Mesendoderm (in vitro differentiated cells): ENCODE measurements around the gene SPZ1.
A peak's percentile ranks its signal among the peaks of the same experiment; 100 is the strongest.

Source experiments
- DNase-seq: peaks from one replicate; pipeline ENCODE4 v3.0.0; 2013
- H2AK5ac ChIP-seq: 2 replicates; pipeline ENCODE4 v1.6.1; 2013; ENCODE audit warnings: low read length, inconsistent platforms
- H2BK120ac ChIP-seq: 2 replicates; pipeline ENCODE4 v1.6.1; 2013; ENCODE audit warnings: low read depth, mild to moderate bottlenecking, low read length, moderate library complexity, mixed read lengths
- H2BK15ac ChIP-seq: replicated peaks from 2 replicates; pipeline ENCODE4 v1.6.1; 2013; ENCODE audit warnings: low read depth, mild to moderate bottlenecking, moderate library complexity
- H2BK5ac ChIP-seq: 2 replicates; pipeline ENCODE4 v1.6.1; 2013; ENCODE audit warnings: low read length, inconsistent platforms
- H3K18ac ChIP-seq: 2 replicates; pipeline ENCODE4 v1.6.1; 2013; ENCODE audit warnings: mild to moderate bottlenecking, low read length, mixed read lengths
- H3K23ac ChIP-seq: one replicate; pipeline ENCODE4 v1.6.1; 2013; ENCODE audit warnings: low read length
- H3K27ac ChIP-seq: 2 replicates; pipeline ENCODE4 v1.5.1; 2013; ENCODE audit warnings: low read depth, mild to moderate bottlenecking, inconsistent platforms, low read length, moderate library complexity
- H3K27me3 ChIP-seq: 2 replicates; pipeline ENCODE4 v1.6.1; 2013; ENCODE audit warnings: low read length, control low read depth, mild to moderate bottlenecking, inconsistent platforms; ENCODE audit not compliant: insufficient read depth, poor library complexity
- H3K36me3 ChIP-seq: 2 replicates; pipeline ENCODE4 v1.6.1; 2013; ENCODE audit warnings: low read length, inconsistent platforms; ENCODE audit not compliant: control insufficient read depth, insufficient read depth
- H3K4ac ChIP-seq: one replicate; pipeline ENCODE4 v1.6.1; 2013; ENCODE audit warnings: low read depth, mild to moderate bottlenecking, low read length, moderate library complexity
- H3K4me1 ChIP-seq: 2 replicates; pipeline ENCODE4 v1.6.1; 2013; ENCODE audit warnings: low read depth, low read length, inconsistent platforms; ENCODE audit not compliant: control insufficient read depth
- H3K4me2 ChIP-seq: 2 replicates; pipeline ENCODE4 v1.6.1; 2013; ENCODE audit warnings: low read length
- H3K4me3 ChIP-seq: 2 replicates; pipeline ENCODE4 v1.5.1; 2013; ENCODE audit warnings: mild to moderate bottlenecking, low read length
- H3K56ac ChIP-seq: one replicate; pipeline ENCODE4 v1.6.1; 2013; ENCODE audit warnings: low read length
- H3K79me1 ChIP-seq: 2 replicates; pipeline ENCODE4 v1.6.1; 2013; ENCODE audit warnings: low read length, inconsistent platforms
- H3K79me2 ChIP-seq: 2 replicates; pipeline ENCODE4 v1.6.1; 2013; ENCODE audit warnings: mild to moderate bottlenecking, low read length; ENCODE audit not compliant: control insufficient read depth, insufficient read depth
- H3K9ac ChIP-seq: 2 replicates; pipeline ENCODE4 v1.6.1; 2013; ENCODE audit warnings: low read length, inconsistent platforms
- H4K5ac ChIP-seq: one replicate; pipeline ENCODE4 v1.6.1; 2013; ENCODE audit warnings: low read length
- H4K8ac ChIP-seq: one replicate; pipeline ENCODE4 v1.6.1; 2013; ENCODE audit warnings: low read depth, mild to moderate bottlenecking, control low read depth, low read length, moderate library complexity
- WGBS: extraction: QIAGEN DNeasy Blood & Tissue Kit; methylation state at CpG from one replicate; pipeline ENCODE4 v1.1.7; 2013; ENCODE audit warnings: low lambda C conversion rate, missing lambda C conversion rate; ENCODE audit not compliant: insufficient coverage; ENCODE audit errors: extremely low coverage; 5-methylcytosine and 5-hydroxymethylcytosine counted together

The SPZ1 gene

GRCh38 chr5:80283360-80283759, 36.4 kb upstream of the SPZ1 start:
- H3K4me1 ChIP-seq, result no peaks in the 10 kb centered on the region
- H3K27ac ChIP-seq, result no peak overlapping the region
- no peak overlapping the region for H2AK5ac ChIP-seq
- no peak overlapping the region for H2BK15ac ChIP-seq
- no peak overlapping the region for H2BK120ac ChIP-seq
- no peaks in the 10 kb centered on the region for H3K79me1 ChIP-seq
- no peaks in the 10 kb centered on the region for H3K36me3 ChIP-seq
- H3K4me2 ChIP-seq, result no peak overlapping the region
- H4K5ac ChIP-seq, result no peak overlapping the region
- no peak overlapping the region for H3K4me3 ChIP-seq
- no peaks in the 10 kb centered on the region for H3K79me2 ChIP-seq
- H3K23ac ChIP-seq, result no peak overlapping the region
- H3K27me3 ChIP-seq, result no peaks in the 10 kb centered on the region
- H3K9ac ChIP-seq, result no peak overlapping the region
- no peak for DNase-seq
- no peak overlapping the region for H3K18ac ChIP-seq
- WGBS, result no CpG with 5 or more reads among the region's 1 CpG
- no peak overlapping the region for H3K4ac ChIP-seq
- no peak overlapping the region for H2BK5ac ChIP-seq
- H4K8ac ChIP-seq, result no peak overlapping the region
- H3K56ac ChIP-seq, result no peak overlapping the region

- Histone ChIP-seq H3K36me3 (no peaks in the 10 kb centered on the region), H3K27me3 (no peaks in the 10 kb centered on the region), H2AK5ac (no peak overlapping the region), H3K56ac (peak overlapping the region; percentile 22), H4K8ac (no peak overlapping the region), H3K4me2 (no peak overlapping the region), H3K4me3 (no peak overlapping the region), H2BK15ac (no peak overlapping the region), H3K4me1 (no peaks in the 10 kb centered on the region), H4K5ac (no peak overlapping the region), H3K9ac (no peak overlapping the region), H3K4ac (no peak overlapping the region), H3K27ac (no peak overlapping the region), H2BK120ac (no peak overlapping the region), H3K23ac (no peak overlapping the region), H2BK5ac (no peak overlapping the region), H3K79me1 (no peaks in the 10 kb centered on the region), H3K79me2 (no peaks in the 10 kb centered on the region), H3K18ac (no peak overlapping the region)
- WGBS, result no CpG with 5 or more reads among the region's 2 CpGs
- DNase-seq, result no peak
These were observed 35.1 kb upstream of the SPZ1 start for GRCh38 chr5:80284720-80285119.

- no peaks in the 10 kb centered on the region for H3K79me2 ChIP-seq
These were observed 31.6 kb upstream of the SPZ1 start for GRCh38 chr5:80288177-80288576.

GRCh38 chr5:80289320-80289719, 30.5 kb upstream of the SPZ1 start:
- no peak overlapping the region for H2BK5ac ChIP-seq
- H2BK15ac ChIP-seq, result no peak overlapping the region
- no peak overlapping the region for H3K56ac ChIP-seq
- no CpG with 5 or more reads among the region's 2 CpGs for WGBS
- H3K23ac ChIP-seq, result no peak overlapping the region
- no peak overlapping the region for H3K27ac ChIP-seq
- H3K79me1 ChIP-seq, result no peaks in the 10 kb centered on the region
- no peak for DNase-seq
- H4K8ac ChIP-seq, result no peak overlapping the region
- H2AK5ac ChIP-seq, result no peak overlapping the region
- no peaks in the 10 kb centered on the region for H3K79me2 ChIP-seq
- no peak overlapping the region for H3K4me3 ChIP-seq
- H2BK120ac ChIP-seq, result no peak overlapping the region
- no peaks in the 10 kb centered on the region for H3K36me3 ChIP-seq
- no peaks in the 10 kb centered on the region for H3K4me1 ChIP-seq
- H3K18ac ChIP-seq, result no peak overlapping the region
- H3K27me3 ChIP-seq, result no peaks in the 10 kb centered on the region
- H3K4me2 ChIP-seq, result no peak overlapping the region
- H3K9ac ChIP-seq, result no peak overlapping the region
- no peak overlapping the region for H3K4ac ChIP-seq
- H4K5ac ChIP-seq, result no peak overlapping the region

More at GRCh38 chr5:80288177-80288576, 31.6 kb upstream of the SPZ1 start:
- no peak overlapping the region for H2BK15ac ChIP-seq
- H2BK5ac ChIP-seq, result no peak overlapping the region
- H3K36me3 ChIP-seq, result no peaks in the 10 kb centered on the region
- H3K9ac ChIP-seq, result no peak overlapping the region
- H2BK120ac ChIP-seq, result no peak overlapping the region
- no peak overlapping the region for H3K56ac ChIP-seq
- DNase-seq, result no peak
- no peak overlapping the region for H3K4me3 ChIP-seq
- no peak overlapping the region for H4K8ac ChIP-seq
- H3K23ac ChIP-seq, result no peak overlapping the region
- H3K27ac ChIP-seq, result no peak overlapping the region
- H4K5ac ChIP-seq, result no peak overlapping the region
- H3K4me1 ChIP-seq, result no peaks in the 10 kb centered on the region
- no CpG with 5 or more reads among the region's 2 CpGs for WGBS
- no peak overlapping the region for H3K4ac ChIP-seq
- no peaks in the 10 kb centered on the region for H3K27me3 ChIP-seq
- H3K79me1 ChIP-seq, result no peaks in the 10 kb centered on the region
- H3K18ac ChIP-seq, result no peak overlapping the region
- H2AK5ac ChIP-seq, result no peak overlapping the region
- H3K4me2 ChIP-seq, result no peak overlapping the region

- Histone ChIP-seq H3K4ac (no peak overlapping the region), H2BK120ac (no peak overlapping the region), H3K36me3 (no peaks in the 10 kb centered on the region), H2BK5ac (no peak overlapping the region), H3K4me1 (no peaks in the 10 kb centered on the region), H3K23ac (no peak overlapping the region), H4K8ac (no peak overlapping the region), H4K5ac (no peak overlapping the region), H3K4me2 (no peak overlapping the region), H3K27me3 (no peaks in the 10 kb centered on the region), H3K27ac (no peak overlapping the region), H3K56ac (no peak overlapping the region), H2BK15ac (no peak overlapping the region), H3K9ac (no peak overlapping the region), H2AK5ac (no peak overlapping the region), H3K79me2 (no peaks in the 10 kb centered on the region), H3K79me1 (no peaks in the 10 kb centered on the region), H3K18ac (no peak overlapping the region), H3K4me3 (no peak overlapping the region)
- no peak for DNase-seq
- WGBS, result no CpG with 5 or more reads among the region's 8 CpGs
These were observed 28.0 kb upstream of the SPZ1 start for GRCh38 chr5:80291761-80292160.

- Histone ChIP-seq H2BK120ac (no peak overlapping the region), H3K79me1 (no peaks in the 10 kb centered on the region), H3K18ac (no peak overlapping the region), H3K4me1 (no peaks in the 10 kb centered on the region), H3K4me3 (no peak overlapping the region), H2AK5ac (no peak overlapping the region), H3K23ac (no peak overlapping the region), H3K9ac (no peak overlapping the region), H3K79me2 (no peaks in the 10 kb centered on the region), H4K8ac (no peak overlapping the region), H3K56ac (no peak overlapping the region), H3K36me3 (no peaks in the 10 kb centered on the region), H2BK15ac (no peak overlapping the region), H3K27me3 (no peaks in the 10 kb centered on the region), H3K4me2 (no peak overlapping the region), H3K27ac (no peak overlapping the region), H3K4ac (no peak overlapping the region), H4K5ac (no peak overlapping the region), H2BK5ac (no peak overlapping the region)
- WGBS, result no CpG with 5 or more reads among the region's 6 CpGs
- DNase-seq, result no peak
These were observed 23.7 kb upstream of the SPZ1 start for GRCh38 chr5:80296121-80296520.
